PC-3 (cell line): ENCODE measurements around the gene CRISP2.

ENCODE experiments used
- CTCF ChIP-seq: fragments of 300-600 bp; sonication (generic); conservative IDR thresholded peaks from 2 replicates; pipeline ENCODE4 v1.5.1; 2017; ENCODE audit warnings: antibody characterized with exemption, low read depth, mild to moderate bottlenecking, low read length
- EZH2 ChIP-seq: fragments of 300-600 bp; sonication (generic); IDR thresholded peaks from one replicate; pipeline ENCODE4 v1.6.1; 2017; ENCODE audit warnings: antibody characterized with exemption, mild to moderate bottlenecking, low read length; ENCODE audit not compliant: unreplicated experiment

- no peak for TF ChIP-seq CTCF
- no peak for TF ChIP-seq EZH2
Measured at GRCh38 chr6:49692534-49692933, 20.8 kb downstream of the CRISP2 start.
